ENCODE results near the gene CRIP3. TPM values are rescaled to one million over a fixed set of nuclear protein-coding genes. Genes with fewer than 3 reads are reported as not detected.

The CRIP3 gene
- total RNA-seq, 1 experiment from 2014 or later = 5.7 TPM

DNA sequence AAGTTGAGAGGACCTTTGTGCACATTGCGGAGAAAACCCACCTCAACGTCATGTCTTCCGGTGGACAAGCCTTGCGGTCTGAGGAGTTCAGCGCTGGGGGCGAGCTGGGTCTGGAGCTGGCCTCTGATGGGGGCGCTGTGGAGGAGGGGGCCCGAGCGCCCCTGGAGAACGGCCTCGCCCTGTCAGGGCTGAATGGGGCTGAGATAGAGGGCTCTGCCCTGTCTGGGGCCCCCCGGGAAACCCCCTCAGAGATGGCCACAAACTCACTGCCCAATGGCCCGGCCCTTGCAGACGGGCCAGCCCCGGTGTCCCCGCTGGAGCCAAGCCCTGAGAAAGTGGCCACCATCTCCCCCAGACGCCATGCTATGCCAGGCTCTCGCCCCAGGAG is 25.1 kb downstream of the CRIP3 start:
- no peaks in the 10 kb centered on the region for H4K20me1 ChIP-seq (ENCODE audit: insufficient read depth)
- no peaks in the 10 kb centered on the region for H3F3A ChIP-seq (ENCODE audit: insufficient read depth, low read depth)
- no peaks in the 10 kb centered on the region for H3K36me3 ChIP-seq (ENCODE audit: low read depth)
- H3K4me1 ChIP-seq (replicated peaks; ENCODE audit: insufficient read depth) = no peaks in the 10 kb centered on the region
- DNase-seq = no peak
- no peaks in the 10 kb centered on the region for H3K9me3 ChIP-seq (ENCODE audit: insufficient read depth, low read depth)
- no peak overlapping the region for H3K4me3 ChIP-seq
- POLR2A ChIA-PET (ENCODE audit: unreplicated experiment) = no interaction called here
- H2AFZ ChIP-seq = no peak overlapping the region
- H3K27ac ChIP-seq = no peak overlapping the region
- peaks cover 30% of the 10 kb centered on the region for H3K27me3 ChIP-seq (ENCODE audit: insufficient read depth, low read depth)
- TF ChIP-seq, protein P1, sequence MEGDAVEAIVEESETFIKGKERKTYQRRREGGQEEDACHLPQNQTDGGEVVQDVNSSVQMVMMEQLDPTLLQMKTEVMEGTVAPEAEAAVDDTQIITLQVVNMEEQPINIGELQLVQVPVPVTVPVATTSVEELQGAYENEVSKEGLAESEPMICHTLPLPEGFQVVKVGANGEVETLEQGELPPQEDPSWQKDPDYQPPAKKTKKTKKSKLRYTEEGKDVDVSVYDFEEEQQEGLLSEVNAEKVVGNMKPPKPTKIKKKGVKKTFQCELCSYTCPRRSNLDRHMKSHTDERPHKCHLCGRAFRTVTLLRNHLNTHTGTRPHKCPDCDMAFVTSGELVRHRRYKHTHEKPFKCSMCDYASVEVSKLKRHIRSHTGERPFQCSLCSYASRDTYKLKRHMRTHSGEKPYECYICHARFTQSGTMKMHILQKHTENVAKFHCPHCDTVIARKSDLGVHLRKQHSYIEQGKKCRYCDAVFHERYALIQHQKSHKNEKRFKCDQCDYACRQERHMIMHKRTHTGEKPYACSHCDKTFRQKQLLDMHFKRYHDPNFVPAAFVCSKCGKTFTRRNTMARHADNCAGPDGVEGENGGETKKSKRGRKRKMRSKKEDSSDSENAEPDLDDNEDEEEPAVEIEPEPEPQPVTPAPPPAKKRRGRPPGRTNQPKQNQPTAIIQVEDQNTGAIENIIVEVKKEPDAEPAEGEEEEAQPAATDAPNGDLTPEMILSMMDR (conservative IDR thresholded peaks at IDR 0.05) = no peak
- TF ChIP-seq EZH2 (IDR thresholded peaks at IDR 0.05; ENCODE audit: low read depth) = no peak
- BruUV-seq (replicated peaks) = no TSS peak
- H3K4me2 ChIP-seq = no peak overlapping the region
- intact Hi-C loops (cut with micrococcal nuclease; ENCODE audit: unreplicated experiment) = no loop called here
- H3K9me2 ChIP-seq (ENCODE audit: insufficient read depth) = no peaks in the 10 kb centered on the region
- CTCF ChIA-PET = no interaction called here
- H3K79me2 ChIP-seq (ENCODE audit: low read depth) = no peaks in the 10 kb centered on the region

GRCh38 chr6:43282636-43283513 is 25.8 kb downstream of the CRIP3 start:
- Histone ChIP-seq H2AFZ (no peak overlapping the region), H4K20me1 (ENCODE audit: insufficient read depth) (no peaks in the 10 kb centered on the region), H3K9me2 (ENCODE audit: insufficient read depth) (no peaks in the 10 kb centered on the region), H3K79me2 (ENCODE audit: low read depth) (no peaks in the 10 kb centered on the region), H3K4me2 (no peak overlapping the region), H3K27ac (no peak overlapping the region), H3K4me3 (no peak overlapping the region), H3K9me3 (ENCODE audit: insufficient read depth, low read depth) (no peaks in the 10 kb centered on the region), H3K4me1 (replicated peaks; ENCODE audit: insufficient read depth) (no peaks in the 10 kb centered on the region), H3F3A (ENCODE audit: insufficient read depth, low read depth) (no peaks in the 10 kb centered on the region), H3K36me3 (ENCODE audit: low read depth) (no peaks in the 10 kb centered on the region), H3K27me3 (ENCODE audit: insufficient read depth, low read depth) (peaks cover 30% of the 10 kb centered on the region)
- DNase-seq = no peak
- CTCF ChIA-PET = no interaction called here
- POLR2A ChIA-PET (ENCODE audit: unreplicated experiment) = no interaction called here
- intact Hi-C loops (cut with micrococcal nuclease; ENCODE audit: unreplicated experiment) = no loop called here
- BruUV-seq (replicated peaks) = no TSS peak
- no peak for TF ChIP-seq EZH2 (IDR thresholded peaks at IDR 0.05; ENCODE audit: low read depth)

DNA sequence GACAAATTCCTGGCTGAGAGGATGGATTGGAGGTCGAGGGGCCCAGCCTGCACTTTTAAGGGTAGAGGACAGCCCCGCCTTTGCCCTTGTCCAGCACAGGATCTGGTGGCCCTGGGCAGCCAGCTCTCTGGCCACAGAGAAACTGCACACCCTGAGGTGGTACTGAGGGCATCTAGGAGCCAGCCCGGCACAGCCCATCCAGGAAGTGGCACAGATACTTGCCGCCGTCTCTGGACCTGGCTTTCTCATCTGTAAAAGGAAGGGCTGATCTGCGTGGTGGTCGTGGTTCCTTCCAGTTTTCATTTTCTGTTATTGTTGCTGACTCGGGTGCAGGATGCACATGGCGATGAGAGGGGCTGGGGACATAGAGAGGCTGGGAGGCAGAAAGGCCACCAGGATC is 26.6 kb downstream of the CRIP3 start:
- H3K36me3 ChIP-seq (ENCODE audit: low read depth) = no peaks in the 10 kb centered on the region
- intact Hi-C loops (cut with micrococcal nuclease; ENCODE audit: unreplicated experiment) = no loop called here
- H3K9me2 ChIP-seq (ENCODE audit: insufficient read depth) = no peaks in the 10 kb centered on the region
- H3K9me3 ChIP-seq (ENCODE audit: insufficient read depth, low read depth) = no peaks in the 10 kb centered on the region
- no peaks in the 10 kb centered on the region for H3K4me1 ChIP-seq (replicated peaks; ENCODE audit: insufficient read depth)
- no peak overlapping the region for H3K4me2 ChIP-seq
- ChIA-PET POLR2A (ENCODE audit: unreplicated experiment) (no interaction called here), CTCF (no interaction called here)
- H4K20me1 ChIP-seq (ENCODE audit: insufficient read depth) = no peaks in the 10 kb centered on the region
- no peak for TF ChIP-seq EZH2 (IDR thresholded peaks at IDR 0.05; ENCODE audit: low read depth)
- TF ChIP-seq, protein P1 (conservative IDR thresholded peaks at IDR 0.05) = no peak
- H3K27ac ChIP-seq = no peak overlapping the region
- no peak overlapping the region for H2AFZ ChIP-seq
- no peaks in the 10 kb centered on the region for H3F3A ChIP-seq (ENCODE audit: insufficient read depth, low read depth)
- H3K27me3 ChIP-seq (ENCODE audit: insufficient read depth, low read depth) = peaks cover 30% of the 10 kb centered on the region
- no TSS peak for BruUV-seq (replicated peaks)
- H3K79me2 ChIP-seq (ENCODE audit: low read depth) = no peaks in the 10 kb centered on the region
- no peak overlapping the region for H3K4me3 ChIP-seq
- DNase-seq = no peak

Measured in PC-9 (cell line).